GM23338 (cell line): ENCODE measurements around the gene PRG3.

Source experiments
- CTCF ChIP-seq, 2 experiments: fragments of 200-600 bp in 1 of 2; sonication (generic) in 1 of 2; conservative IDR thresholded peaks; 2 replicates each; pipeline versions ENCODE4 v1.5.1 to v1.6.1; 2016 to 2017; ENCODE audit warnings: antibody characterized with exemption in 2 of 2, low read depth in 2 of 2, mild to moderate bottlenecking in 2 of 2, moderate library complexity in 1 of 2
- POLR2AphosphoS5 ChIP-seq: IDR thresholded peaks from 2 replicates; pipeline ENCODE4 v1.6.1; 2016; ENCODE audit warnings: antibody characterized with exemption, low read depth
- TF ChIP-seq, protein P1 (sequence below): IDR thresholded peaks from one replicate; pipeline ENCODE4 v1.6.1; 2018; ENCODE audit warnings: antibody characterized with exemption; ENCODE audit not compliant: unreplicated experiment

DNA sequence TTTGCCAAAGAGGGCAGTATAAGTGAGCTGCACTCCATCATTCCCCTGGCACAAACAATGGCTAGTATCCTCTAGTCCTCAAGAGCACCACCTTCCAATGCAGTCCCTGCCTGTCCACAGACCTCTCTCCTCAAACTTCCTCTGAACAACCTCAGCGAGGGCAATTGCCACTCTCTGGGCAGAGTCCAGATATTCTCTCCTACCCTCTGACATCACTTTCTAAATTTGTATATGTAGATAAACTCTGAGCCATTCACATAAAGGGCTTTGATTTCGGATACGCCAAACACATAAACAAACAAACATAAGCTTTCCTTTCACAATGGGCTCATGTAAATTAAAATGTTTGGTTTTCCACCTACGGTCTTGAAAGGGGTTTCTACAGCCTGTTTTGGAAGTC is 49.0 kb upstream of the PRG3 start:
- no peak for TF ChIP-seq CTCF (conservative IDR thresholded peaks at IDR 0.05; ENCODE audit: low read depth in 2 of 2)
- TF ChIP-seq, protein P1, sequence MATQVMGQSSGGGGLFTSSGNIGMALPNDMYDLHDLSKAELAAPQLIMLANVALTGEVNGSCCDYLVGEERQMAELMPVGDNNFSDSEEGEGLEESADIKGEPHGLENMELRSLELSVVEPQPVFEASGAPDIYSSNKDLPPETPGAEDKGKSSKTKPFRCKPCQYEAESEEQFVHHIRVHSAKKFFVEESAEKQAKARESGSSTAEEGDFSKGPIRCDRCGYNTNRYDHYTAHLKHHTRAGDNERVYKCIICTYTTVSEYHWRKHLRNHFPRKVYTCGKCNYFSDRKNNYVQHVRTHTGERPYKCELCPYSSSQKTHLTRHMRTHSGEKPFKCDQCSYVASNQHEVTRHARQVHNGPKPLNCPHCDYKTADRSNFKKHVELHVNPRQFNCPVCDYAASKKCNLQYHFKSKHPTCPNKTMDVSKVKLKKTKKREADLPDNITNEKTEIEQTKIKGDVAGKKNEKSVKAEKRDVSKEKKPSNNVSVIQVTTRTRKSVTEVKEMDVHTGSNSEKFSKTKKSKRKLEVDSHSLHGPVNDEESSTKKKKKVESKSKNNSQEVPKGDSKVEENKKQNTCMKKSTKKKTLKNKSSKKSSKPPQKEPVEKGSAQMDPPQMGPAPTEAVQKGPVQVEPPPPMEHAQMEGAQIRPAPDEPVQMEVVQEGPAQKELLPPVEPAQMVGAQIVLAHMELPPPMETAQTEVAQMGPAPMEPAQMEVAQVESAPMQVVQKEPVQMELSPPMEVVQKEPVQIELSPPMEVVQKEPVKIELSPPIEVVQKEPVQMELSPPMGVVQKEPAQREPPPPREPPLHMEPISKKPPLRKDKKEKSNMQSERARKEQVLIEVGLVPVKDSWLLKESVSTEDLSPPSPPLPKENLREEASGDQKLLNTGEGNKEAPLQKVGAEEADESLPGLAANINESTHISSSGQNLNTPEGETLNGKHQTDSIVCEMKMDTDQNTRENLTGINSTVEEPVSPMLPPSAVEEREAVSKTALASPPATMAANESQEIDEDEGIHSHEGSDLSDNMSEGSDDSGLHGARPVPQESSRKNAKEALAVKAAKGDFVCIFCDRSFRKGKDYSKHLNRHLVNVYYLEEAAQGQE = no peak
- TF ChIP-seq POLR2AphosphoS5 = no peak
